ENCODE results near the gene TMEM233. TPM values are rescaled to one million over a fixed set of nuclear protein-coding genes. Genes with fewer than 3 reads are reported as not detected.

The TMEM233 gene
- total and polyA plus RNA-seq, 11 donors, result 0.07 to 1.3 (median 0.25) TPM; not detected in 1

DNA sequence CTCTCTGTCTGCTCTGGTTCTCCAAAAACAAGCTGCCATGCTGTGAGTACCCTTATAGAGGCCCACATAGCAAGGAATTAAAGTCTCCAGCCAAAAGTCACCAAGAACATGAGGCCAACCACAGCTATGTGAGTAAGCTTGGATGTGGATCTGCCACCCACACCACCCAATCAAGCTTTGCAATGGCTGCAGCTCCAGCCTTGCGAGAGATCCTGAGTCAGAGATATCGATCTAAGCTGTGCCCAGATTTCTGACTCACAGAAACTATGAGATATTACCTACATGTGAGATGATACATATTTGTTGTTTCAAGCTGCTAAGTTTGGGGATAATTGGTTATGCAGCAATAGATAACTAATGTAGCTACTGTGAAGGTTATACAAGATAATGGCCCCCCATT lies 15.5 kb upstream of the TMEM233 start:
- H3K9me3 ChIP-seq, result no peaks in the 10 kb centered on the region
- no peaks in the 10 kb centered on the region for H3K27me3 ChIP-seq
- ATAC-seq (no peak), DNase-seq (no peak)
- no peaks in the 10 kb centered on the region for H3K36me3 ChIP-seq
- H3K4me1 ChIP-seq, result no peaks in the 10 kb centered on the region
- no peak overlapping the region for H3K27ac ChIP-seq
- WGBS, 4 donors, result 88 to 94% (median 92%) methylated on average over 2 of the region's 2 CpGs
- H3K4me3 ChIP-seq, result no peak overlapping the region
- TF ChIP-seq, protein P1, sequence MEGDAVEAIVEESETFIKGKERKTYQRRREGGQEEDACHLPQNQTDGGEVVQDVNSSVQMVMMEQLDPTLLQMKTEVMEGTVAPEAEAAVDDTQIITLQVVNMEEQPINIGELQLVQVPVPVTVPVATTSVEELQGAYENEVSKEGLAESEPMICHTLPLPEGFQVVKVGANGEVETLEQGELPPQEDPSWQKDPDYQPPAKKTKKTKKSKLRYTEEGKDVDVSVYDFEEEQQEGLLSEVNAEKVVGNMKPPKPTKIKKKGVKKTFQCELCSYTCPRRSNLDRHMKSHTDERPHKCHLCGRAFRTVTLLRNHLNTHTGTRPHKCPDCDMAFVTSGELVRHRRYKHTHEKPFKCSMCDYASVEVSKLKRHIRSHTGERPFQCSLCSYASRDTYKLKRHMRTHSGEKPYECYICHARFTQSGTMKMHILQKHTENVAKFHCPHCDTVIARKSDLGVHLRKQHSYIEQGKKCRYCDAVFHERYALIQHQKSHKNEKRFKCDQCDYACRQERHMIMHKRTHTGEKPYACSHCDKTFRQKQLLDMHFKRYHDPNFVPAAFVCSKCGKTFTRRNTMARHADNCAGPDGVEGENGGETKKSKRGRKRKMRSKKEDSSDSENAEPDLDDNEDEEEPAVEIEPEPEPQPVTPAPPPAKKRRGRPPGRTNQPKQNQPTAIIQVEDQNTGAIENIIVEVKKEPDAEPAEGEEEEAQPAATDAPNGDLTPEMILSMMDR (IDR thresholded peaks at IDR 0.05), result no peak
- no peak for TF ChIP-seq POLR2A (IDR thresholded peaks at IDR 0.05)
- intact Hi-C loops (cut with DNase I), result no loop called here

DNA sequence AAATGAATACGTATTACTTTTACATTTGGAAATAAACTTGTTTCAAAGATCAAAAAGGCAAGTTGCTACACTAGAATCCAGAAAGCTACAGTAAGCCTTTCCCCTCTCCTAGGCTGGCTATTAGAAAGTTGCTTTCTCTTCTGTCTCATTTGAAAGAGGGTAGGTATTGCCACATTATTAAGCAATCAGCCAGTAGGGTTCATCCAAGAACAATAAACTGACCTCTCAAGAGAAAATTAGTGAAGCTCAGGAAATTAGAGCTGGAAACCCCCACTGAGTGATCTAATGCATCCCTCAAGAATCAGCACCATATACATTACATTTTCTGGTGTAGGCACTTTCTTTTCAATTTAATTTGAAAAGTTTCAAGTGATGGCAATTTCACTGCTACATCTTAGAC lies 4.5 kb upstream of the TMEM233 start:
- H3K27ac ChIP-seq, result no peak overlapping the region
- TF ChIP-seq, protein P1 (IDR thresholded peaks at IDR 0.05), result no peak
- TF ChIP-seq POLR2A (IDR thresholded peaks at IDR 0.05), result no peak
- H3K4me1 ChIP-seq, result peaks cover 0 to 8% (median 0%) of the 10 kb centered on the region in 12 donors
- peak in 2 of 4 donors; percentile 44 to 46 for ATAC-seq
- peaks cover 0 to 37% (median 17%) of the 10 kb centered on the region in 9 donors for H3K27me3 ChIP-seq
- intact Hi-C loops (cut with DNase I), result no loop called here
- WGBS, 4 donors, result 63 to 76% (median 69%) methylated on average over 1 of the region's 1 CpG
- H3K36me3 ChIP-seq, result no peaks in the 10 kb centered on the region
- H3K4me3 ChIP-seq, result no peak overlapping the region
- DNase-seq, result no peak
- no peaks in the 10 kb centered on the region for H3K9me3 ChIP-seq

DNA sequence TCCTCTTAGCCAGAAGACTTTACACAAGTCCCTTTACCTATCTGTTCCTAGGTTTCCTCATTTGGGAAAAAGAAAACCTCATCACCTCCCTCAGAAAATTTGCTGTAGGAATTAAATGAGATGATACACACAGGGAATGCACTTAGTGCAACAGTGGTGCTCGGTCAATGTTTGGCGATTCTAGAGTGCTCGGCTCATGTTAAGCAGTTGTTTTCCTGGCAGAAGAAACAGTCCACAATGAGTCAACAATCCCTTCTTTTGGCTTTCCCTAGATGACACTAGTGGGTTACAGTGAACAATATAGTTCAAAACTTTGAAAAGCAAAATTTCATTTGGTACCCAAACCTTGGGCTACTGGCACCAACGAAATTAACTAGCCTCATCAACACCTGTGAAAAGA lies 3.9 kb upstream of the TMEM233 start:
- peaks cover 0 to 13% (median under 1%) of the 10 kb centered on the region in 12 donors for H3K4me1 ChIP-seq
- H3K27ac ChIP-seq, result no peak overlapping the region
- intact Hi-C loops (cut with DNase I), result loop anchor here in 2 of 10 donors (10.0 kb wide), 1 partner anchor 55 kb away; no protein-coding TSS in a partner anchor
- no peak for ATAC-seq
- no peak overlapping the region for H3K4me3 ChIP-seq
- no peaks in the 10 kb centered on the region for H3K9me3 ChIP-seq
- peaks cover 0 to 36% (median 18%) of the 10 kb centered on the region in 9 donors for H3K27me3 ChIP-seq
- H3K36me3 ChIP-seq, result no peaks in the 10 kb centered on the region
- no peak for DNase-seq
- WGBS, 4 donors, result 72 to 87% (median 79%) methylated on average over 4 of the region's 4 CpGs
- no peak for TF ChIP-seq POLR2A (IDR thresholded peaks at IDR 0.05)
- TF ChIP-seq, protein P1 (IDR thresholded peaks at IDR 0.05), result no peak

GRCh38 chr12:119592232-119592631 lies 1.3 kb upstream of the TMEM233 start:
- Histone ChIP-seq H3K4me1 (peaks cover 0 to 20% (median 10%) of the 10 kb centered on the region in 12 donors), H3K4me3 (no peak overlapping the region), H3K27me3 (peaks cover 0 to 47% (median 22%) of the 10 kb centered on the region in 9 donors), H3K27ac (no peak overlapping the region), H3K36me3 (no peaks in the 10 kb centered on the region), H3K9me3 (no peaks in the 10 kb centered on the region)
- DNase-seq (no peak), ATAC-seq (no peak)
- intact Hi-C loops (cut with DNase I), result loop anchor here in 2 of 10 donors (10.0 kb wide), 1 partner anchor 53 kb away; no protein-coding TSS in a partner anchor
- 59 to 64% (median 61%) methylated on average over 2 of the region's 2 CpGs for WGBS, 4 donors
- TF ChIP-seq, protein P1 (IDR thresholded peaks at IDR 0.05), result no peak

All from heart left ventricle (tissue), 16 donors.